Upper lobe of left lung (tissue), 6 donors: ENCODE data around the gene PARVB. TPM values are rescaled to one million over a fixed set of nuclear protein-coding genes. Genes with fewer than 3 reads are reported as not detected.

Source experiments
- ATAC-seq, 2 donors: fragments of 200-7000 bp; cut with Tn5 transposase; one replicate each; pipeline ENCODE4 v1.9.1; 2022; ENCODE audit warnings: mild to moderate bottlenecking in 2 of 2, moderate library complexity in 2 of 2; ENCODE audit not compliant: low FRiP score in 2 of 2
- DNase-seq, 2 donors: peaks; one replicate each; pipeline ENCODE4 v3.0.0-alpha.2; 2019 to 2020
- H3K27ac ChIP-seq, 4 donors: fragments of 200-600 bp; sonication (generic); one replicate each; pipeline ENCODE4 v1.5.1; 2016 to 2019
- H3K27me3 ChIP-seq, 4 donors: fragments of 200-600 bp; sonication (generic); one replicate each; pipeline ENCODE4 v1.5.1; 2017 to 2019
- H3K36me3 ChIP-seq, 4 donors: fragments of 200-600 bp; sonication (generic); one replicate each; pipeline ENCODE4 v1.5.1; 2016 to 2019
- H3K4me1 ChIP-seq, 4 donors: fragments of 200-600 bp; sonication (generic); one replicate each; pipeline ENCODE4 v1.5.1; 2018 to 2019
- H3K4me3 ChIP-seq, 4 donors: fragments of 200-600 bp; sonication (generic); one replicate each; pipeline ENCODE4 v1.5.1; 2017 to 2019; ENCODE audit warnings: mild to moderate bottlenecking in 2 of 4, moderate library complexity in 1 of 4
- H3K9me3 ChIP-seq, 4 donors: fragments of 200-600 bp; sonication (generic); one replicate each; pipeline ENCODE4 v1.5.1; 2018 to 2019
- EP300 ChIP-seq, 4 donors: sonication (generic); formaldehyde crosslinking; IDR thresholded peaks; one replicate each; pipeline ENCODE4 v1.5.1; 2017; ENCODE audit warnings: antibody characterized with exemption in 4 of 4, control low read depth in 2 of 4
- POLR2A ChIP-seq, 4 donors: fragments of 450-650 bp; IDR thresholded peaks; one replicate each; pipeline ENCODE4 v1.5.1; 2016 to 2017; ENCODE audit warnings: antibody characterized with exemption in 4 of 4, mild to moderate bottlenecking in 2 of 4
- POLR2AphosphoS5 ChIP-seq, 2 donors: sonication (generic); formaldehyde crosslinking; IDR thresholded peaks; one replicate each; pipeline ENCODE4 v1.5.1; 2017; ENCODE audit warnings: antibody characterized with exemption in 2 of 2
- WGBS, 2 donors: methylation state at CpG; one replicate each; pipeline ENCODE4 v1.1.5; 2017 to 2018; 5-methylcytosine and 5-hydroxymethylcytosine counted together
- total RNA-seq, 6 donors: library from RNA; depleted of rRNA in 4 of 6; stranded (reverse); fragments of >200 nt in 4 of 6; gene quantifications; one replicate each; pipeline versions ENCODE4 v1.1.0 to v1.2.1, GENCODE V29; 2016 to 2021
- TF ChIP-seq, protein P1 (sequence below), 6 experiments: fragments of 450-650 bp in 4 of 6; fragments of 200-600 bp in 2 of 6; sonication (generic) in 2 of 6; IDR thresholded peaks; one replicate each; pipeline ENCODE4 v1.5.1; 2016 to 2019; ENCODE audit warnings: antibody characterized with exemption in 6 of 6
- donor health status: DM: no; HTN: no; CAD: no; lungs with moderate emphysema.
- donor health status: DM: no; HTN: yes; CAD: no; lungs with severe emphysema.

The PARVB gene
- total RNA-seq, 6 donors from 2014 or later, result 14.5 to 56.1 (median 37.0) TPM

DNA sequence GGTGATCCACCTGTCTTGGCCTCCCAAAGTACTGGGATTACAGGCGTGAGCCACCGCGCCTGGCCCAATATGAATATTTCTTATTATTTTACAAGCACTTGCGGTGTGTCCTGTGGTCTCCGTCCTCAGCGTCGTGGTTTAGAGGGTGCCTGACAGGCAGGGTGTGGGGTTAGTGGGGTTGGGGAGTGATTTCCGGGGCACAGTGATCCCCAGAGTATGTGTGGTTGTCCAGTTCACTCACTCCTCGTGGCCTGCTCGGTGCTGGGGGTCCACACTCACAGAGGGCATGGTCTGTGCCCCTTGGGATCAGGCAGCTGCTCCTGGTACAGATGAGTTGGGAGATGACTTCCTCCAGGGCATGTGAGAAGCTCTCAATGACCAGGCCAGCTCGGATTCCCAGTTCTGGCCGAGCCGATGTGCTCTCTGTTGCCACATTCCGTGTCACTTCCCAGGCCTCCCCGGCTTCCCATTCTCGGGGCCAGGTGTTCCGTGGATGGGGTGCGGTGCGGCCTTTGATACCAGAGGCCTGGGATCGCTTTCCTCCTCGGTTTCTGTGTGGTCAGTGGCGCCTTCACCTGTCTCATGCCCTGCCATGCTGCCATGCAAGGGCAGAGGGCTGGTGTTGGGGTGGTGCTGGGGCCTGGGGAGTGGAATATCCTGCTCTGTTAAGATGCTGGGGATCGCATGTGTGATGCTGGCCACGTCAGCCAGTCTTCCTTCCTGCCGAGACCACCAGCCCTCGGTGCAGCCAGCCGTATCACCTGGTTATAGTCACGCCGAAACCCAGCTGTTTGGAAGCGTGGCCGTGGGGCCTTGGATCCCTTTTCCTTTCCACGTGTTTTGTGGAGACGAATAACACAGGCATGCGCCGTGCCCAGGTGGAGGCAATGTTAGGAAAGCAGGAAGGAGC is 39.6 kb downstream of the PARVB start:
- H3K4me1 ChIP-seq, result peaks cover 12 to 18% (median 15%) of the 10 kb centered on the region in 4 donors
- H3K27me3 ChIP-seq, result no peaks in the 10 kb centered on the region
- no peak overlapping the region for H3K27ac ChIP-seq
- no peaks in the 10 kb centered on the region for H3K9me3 ChIP-seq
- DNase-seq (no peak), ATAC-seq (no peak)
- no peaks in the 10 kb centered on the region for H3K36me3 ChIP-seq
- H3K4me3 ChIP-seq, result no peak overlapping the region
- TF ChIP-seq, protein P1, sequence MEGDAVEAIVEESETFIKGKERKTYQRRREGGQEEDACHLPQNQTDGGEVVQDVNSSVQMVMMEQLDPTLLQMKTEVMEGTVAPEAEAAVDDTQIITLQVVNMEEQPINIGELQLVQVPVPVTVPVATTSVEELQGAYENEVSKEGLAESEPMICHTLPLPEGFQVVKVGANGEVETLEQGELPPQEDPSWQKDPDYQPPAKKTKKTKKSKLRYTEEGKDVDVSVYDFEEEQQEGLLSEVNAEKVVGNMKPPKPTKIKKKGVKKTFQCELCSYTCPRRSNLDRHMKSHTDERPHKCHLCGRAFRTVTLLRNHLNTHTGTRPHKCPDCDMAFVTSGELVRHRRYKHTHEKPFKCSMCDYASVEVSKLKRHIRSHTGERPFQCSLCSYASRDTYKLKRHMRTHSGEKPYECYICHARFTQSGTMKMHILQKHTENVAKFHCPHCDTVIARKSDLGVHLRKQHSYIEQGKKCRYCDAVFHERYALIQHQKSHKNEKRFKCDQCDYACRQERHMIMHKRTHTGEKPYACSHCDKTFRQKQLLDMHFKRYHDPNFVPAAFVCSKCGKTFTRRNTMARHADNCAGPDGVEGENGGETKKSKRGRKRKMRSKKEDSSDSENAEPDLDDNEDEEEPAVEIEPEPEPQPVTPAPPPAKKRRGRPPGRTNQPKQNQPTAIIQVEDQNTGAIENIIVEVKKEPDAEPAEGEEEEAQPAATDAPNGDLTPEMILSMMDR (IDR thresholded peaks at IDR 0.05), result no peak
- TF ChIP-seq POLR2AphosphoS5 (IDR thresholded peaks at IDR 0.05) (no peak), EP300 (IDR thresholded peaks at IDR 0.05) (no peak), POLR2A (IDR thresholded peaks at IDR 0.05) (no peak)
- WGBS, 2 donors, result 82 to 86% methylated on average over 34 of the region's 35 CpGs

GRCh38 chr22:44067033-44067432 is 42.9 kb downstream of the PARVB start:
- H3K9me3 ChIP-seq, result no peaks in the 10 kb centered on the region
- peaks cover 13 to 24% (median 21%) of the 10 kb centered on the region in 4 donors for H3K4me1 ChIP-seq
- no peak overlapping the region for H3K4me3 ChIP-seq
- H3K36me3 ChIP-seq, result no peaks in the 10 kb centered on the region
- WGBS, 2 donors, result 81 to 90% methylated on average over 5 of the region's 5 CpGs
- no peaks in the 10 kb centered on the region for H3K27me3 ChIP-seq
- ATAC-seq (no peak), DNase-seq (no peak)
- peak overlapping the region in 2 of 4 donors; percentile 35 to 72 for H3K27ac ChIP-seq
- TF ChIP-seq POLR2AphosphoS5 (IDR thresholded peaks at IDR 0.05) (no peak), EP300 (IDR thresholded peaks at IDR 0.05) (no peak), POLR2A (IDR thresholded peaks at IDR 0.05) (no peak)
- TF ChIP-seq, protein P1 (IDR thresholded peaks at IDR 0.05), result no peak

GRCh38 chr22:44067901-44068300 is 43.8 kb downstream of the PARVB start:
- no peaks in the 10 kb centered on the region for H3K27me3 ChIP-seq
- H3K27ac ChIP-seq, result peak overlapping the region; percentile 41 to 72 (median 56)
- H3K36me3 ChIP-seq, result no peaks in the 10 kb centered on the region
- H3K4me3 ChIP-seq, result no peak overlapping the region
- TF ChIP-seq, protein P1 (IDR thresholded peaks at IDR 0.05), result no peak
- TF ChIP-seq POLR2AphosphoS5 (IDR thresholded peaks at IDR 0.05) (no peak), EP300 (IDR thresholded peaks at IDR 0.05) (no peak), POLR2A (IDR thresholded peaks at IDR 0.05) (no peak)
- DNase-seq, result no peak
- H3K4me1 ChIP-seq, result peaks cover 13 to 24% (median 21%) of the 10 kb centered on the region in 4 donors
- WGBS, 2 donors, result 60 to 63% methylated on average over 3 to 10 of the region's 10 CpGs
- H3K9me3 ChIP-seq, result no peaks in the 10 kb centered on the region
- ATAC-seq, result no peak

DNA sequence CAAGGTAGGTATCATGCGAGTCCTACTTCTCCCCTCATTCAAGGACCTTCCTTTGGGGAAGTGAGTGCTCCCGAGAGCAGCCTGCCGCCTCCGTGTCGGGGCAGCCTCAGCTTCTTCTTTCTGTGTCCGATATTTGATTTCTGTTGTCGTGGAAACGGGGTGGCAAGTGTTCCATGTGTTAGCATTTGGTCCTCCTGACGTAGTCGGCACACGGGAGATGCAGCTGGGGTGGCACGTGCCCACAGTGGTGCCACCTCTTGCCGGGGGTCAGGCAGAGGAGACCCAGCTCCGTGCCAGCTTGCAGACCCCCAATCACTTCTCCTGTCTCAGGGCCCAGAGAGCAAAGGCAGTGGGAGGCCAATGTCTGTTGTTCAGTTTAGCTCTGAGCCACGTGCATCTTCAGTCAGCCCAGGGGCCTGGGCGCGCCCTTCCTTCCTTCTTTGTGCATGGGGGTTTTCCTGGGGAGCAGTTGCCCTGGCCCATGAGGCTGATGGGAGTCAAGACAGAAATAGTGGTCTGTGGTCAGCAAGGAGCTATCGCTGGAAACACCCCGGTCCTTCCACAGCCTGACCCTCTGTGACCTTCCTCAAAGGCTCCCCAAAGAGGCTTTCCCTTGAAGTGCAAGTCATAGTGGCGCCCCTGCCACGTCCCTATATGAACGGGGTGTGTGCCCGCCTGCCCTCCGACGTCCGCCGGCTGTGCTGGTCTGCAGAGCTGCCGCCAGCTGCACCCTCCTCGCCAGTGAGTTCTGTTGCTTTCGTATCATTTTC is 44.5 kb downstream of the PARVB start:
- Histone ChIP-seq H3K4me1 (peaks cover 13 to 24% (median 21%) of the 10 kb centered on the region in 4 donors), H3K36me3 (no peaks in the 10 kb centered on the region), H3K9me3 (no peaks in the 10 kb centered on the region), H3K27ac (peak overlapping the region; percentile 41 to 72 (median 56)), H3K4me3 (no peak overlapping the region), H3K27me3 (no peaks in the 10 kb centered on the region)
- ATAC-seq (peak; percentile 50 to 85), DNase-seq (peak; percentile 40 to 81)
- TF ChIP-seq POLR2AphosphoS5 (IDR thresholded peaks at IDR 0.05) (peak in 1 of 2 donors; percentile 8), EP300 (IDR thresholded peaks at IDR 0.05) (no peak)
- WGBS, 2 donors, result 42 to 62% methylated on average over 26 to 30 of the region's 30 CpGs

DNA sequence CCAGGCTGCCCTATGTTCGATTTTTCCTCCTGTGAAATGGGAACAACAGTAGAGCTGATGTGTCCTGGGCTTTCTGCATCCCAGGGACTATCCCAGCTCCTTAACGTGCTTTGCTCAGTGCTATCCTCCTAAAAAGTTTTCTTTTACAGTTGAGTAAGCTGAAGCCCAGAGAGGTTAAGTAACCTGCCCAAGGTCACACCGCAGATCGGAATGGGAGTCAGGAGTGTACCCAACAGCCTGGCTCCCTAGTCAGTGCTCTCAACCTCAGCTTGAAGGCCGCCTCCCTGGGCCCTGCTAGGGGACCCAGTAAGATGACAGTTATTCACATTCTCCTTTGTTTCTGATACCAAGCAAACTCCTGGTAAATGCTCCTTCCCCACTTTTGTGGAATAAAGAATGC is 45.9 kb downstream of the PARVB start:
- TF ChIP-seq POLR2AphosphoS5 (IDR thresholded peaks at IDR 0.05), result no peak
- ATAC-seq (no peak), DNase-seq (no peak)
- Histone ChIP-seq H3K27ac (no peak overlapping the region), H3K9me3 (no peaks in the 10 kb centered on the region), H3K36me3 (no peaks in the 10 kb centered on the region), H3K27me3 (no peaks in the 10 kb centered on the region), H3K4me1 (peaks cover 13 to 24% (median 21%) of the 10 kb centered on the region in 4 donors), H3K4me3 (no peak overlapping the region)
- 96 to 100% methylated on average over 5 of the region's 5 CpGs for WGBS, 2 donors
